Activated gamma-delta T cell (primary cell): ENCODE data around the gene MRPL36.
"Not testable (repeated sequence)": the region's sequence is repeated elsewhere in the genome, so short reads cannot be mapped to it uniquely, and the experiment has no call there.

Experiments used
- DNase-seq: peaks from one replicate; lab custom pipeline; 2025; lab: John Stamatoyannopoulos, UW

MRPL36 gene

DNA sequence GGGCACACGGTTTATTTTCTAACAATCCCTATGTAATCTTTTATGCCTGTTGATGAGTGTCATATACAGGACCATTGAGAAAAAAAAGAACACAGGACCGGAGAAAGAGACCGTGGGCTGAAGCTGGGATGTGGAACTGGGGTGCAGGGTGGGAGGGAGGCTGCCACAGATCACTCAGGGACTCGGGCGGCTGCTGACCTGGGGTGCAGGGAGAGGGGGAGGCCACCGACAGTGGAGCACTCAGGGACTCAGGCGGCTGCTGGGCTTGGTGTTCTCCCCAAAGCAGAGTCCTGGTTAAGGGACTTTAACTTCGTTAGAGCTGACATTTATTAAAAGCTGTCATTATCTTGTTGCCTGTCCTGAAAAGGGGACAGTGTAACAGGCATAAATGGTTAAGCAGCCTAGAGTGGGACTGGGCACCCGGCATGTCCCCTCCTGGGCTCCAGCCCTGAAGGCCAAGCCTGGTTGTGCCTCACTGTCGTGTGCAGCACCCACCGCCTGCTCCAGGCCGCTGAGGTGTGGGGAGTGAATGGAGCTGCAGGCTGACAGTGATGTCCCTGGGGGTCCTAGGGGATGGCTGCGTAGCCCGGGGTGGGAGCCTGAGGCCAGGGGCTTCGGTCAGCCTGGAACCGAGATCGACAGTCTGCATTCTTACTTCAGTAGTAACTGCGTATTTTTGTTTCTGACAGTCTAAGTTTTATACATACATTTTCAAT, 15.6 kb upstream of the MRPL36 start:
- no peak for DNase-seq

DNA sequence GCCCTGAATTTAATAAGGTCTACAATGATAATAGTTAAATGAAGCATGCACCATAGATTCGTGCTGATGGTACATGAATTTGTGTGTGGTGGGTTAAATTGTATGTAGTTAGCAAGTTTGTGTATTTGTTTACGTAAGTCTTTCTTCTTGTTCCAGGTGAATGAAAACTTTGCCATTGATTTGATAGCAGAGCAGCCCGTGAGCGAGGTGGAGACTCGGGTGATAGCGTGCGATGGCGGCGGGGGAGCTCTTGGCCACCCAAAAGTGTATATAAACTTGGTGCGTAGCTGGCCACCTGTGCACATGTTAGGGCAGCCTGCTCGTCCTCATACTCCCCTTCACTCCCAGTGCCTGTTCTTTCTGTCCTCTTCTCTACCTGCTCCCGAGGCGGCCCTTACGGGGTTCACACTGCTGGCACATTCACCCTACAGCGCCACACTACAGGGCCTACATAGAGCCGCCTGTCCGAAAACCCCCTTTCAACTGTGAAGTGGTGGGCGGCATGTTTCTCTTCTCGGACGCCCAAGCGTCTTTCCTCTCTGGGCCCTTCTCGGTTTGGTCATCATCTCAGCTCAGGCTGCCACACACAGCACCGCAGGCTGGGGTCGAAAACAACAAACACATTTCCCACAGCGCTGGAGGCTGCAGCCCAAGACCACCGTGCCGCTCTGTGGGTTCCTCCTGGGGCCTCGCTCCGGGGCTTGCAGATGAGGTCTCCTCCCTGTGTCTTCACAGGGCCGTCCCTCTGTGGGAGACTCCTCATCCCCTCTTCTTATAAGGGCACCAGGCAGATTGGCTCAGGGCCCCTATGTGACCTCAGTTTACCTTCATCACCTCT, 14.8 kb upstream of the MRPL36 start:
- DNase-seq, result no peak

- DNase-seq, result no peak
Measured at GRCh38 chr5:1810581-1811101, 11.0 kb upstream of the MRPL36 start.

DNA sequence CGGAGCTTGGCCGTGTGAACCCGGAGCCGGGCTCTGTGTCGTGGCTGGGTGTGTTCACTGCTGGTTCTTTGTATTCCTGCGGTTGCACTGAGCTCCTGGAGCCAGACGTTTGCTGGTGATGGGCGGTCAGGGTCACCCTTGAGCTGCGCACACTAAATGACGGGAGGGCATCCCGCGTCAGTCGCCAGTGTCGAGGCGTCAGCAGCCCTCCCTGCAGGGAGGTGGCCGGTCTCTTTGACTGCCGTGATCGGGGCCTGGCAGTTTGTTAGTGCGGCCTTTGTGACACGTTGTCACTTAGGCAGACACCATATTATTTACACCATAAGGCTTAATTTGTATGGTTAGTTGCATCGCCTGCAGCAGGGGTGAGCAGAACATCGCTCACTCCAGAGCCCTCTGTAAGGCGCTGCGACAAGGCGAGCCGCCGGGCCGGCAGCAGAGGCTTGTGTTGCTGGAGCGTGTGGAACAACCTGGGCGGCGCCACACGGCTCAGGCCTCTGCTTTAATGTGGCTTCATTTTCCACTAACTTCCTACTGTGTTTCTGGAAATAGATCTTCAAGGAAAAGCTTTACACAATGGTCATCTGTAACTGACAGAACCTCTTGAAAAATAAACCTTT, 9.9 kb upstream of the MRPL36 start:
- DNase-seq, result no peak

- DNase-seq, result no peak
Measured at GRCh38 chr5:1808439-1808838, 8.8 kb upstream of the MRPL36 start.

GRCh38 chr5:1807451-1808185, 8.0 kb upstream of the MRPL36 start:
- DNase-seq, result no peak

- no peak for DNase-seq
Measured at GRCh38 chr5:1806974-1807373, 7.3 kb upstream of the MRPL36 start.

DNA sequence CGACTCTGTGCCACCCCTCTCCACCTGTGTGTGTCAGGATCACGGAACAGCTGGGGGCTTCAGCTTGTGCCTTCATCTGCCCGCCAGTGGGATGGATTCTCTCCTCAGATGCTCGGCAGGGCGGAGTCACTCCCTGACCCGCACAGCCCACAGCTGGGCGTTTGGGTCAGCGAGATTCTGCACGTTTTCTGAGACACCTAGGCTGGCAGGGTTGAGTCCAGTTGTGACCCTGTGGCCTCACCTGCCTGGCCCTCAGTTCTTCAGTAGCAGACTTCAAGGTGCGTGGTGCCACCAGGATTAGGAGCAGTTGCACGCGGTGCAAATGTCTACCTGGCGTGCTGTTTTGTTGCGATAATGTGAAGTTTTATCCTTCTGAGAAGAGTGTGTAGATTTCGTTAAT, 6.6 kb upstream of the MRPL36 start:
- no peak for DNase-seq

DNA sequence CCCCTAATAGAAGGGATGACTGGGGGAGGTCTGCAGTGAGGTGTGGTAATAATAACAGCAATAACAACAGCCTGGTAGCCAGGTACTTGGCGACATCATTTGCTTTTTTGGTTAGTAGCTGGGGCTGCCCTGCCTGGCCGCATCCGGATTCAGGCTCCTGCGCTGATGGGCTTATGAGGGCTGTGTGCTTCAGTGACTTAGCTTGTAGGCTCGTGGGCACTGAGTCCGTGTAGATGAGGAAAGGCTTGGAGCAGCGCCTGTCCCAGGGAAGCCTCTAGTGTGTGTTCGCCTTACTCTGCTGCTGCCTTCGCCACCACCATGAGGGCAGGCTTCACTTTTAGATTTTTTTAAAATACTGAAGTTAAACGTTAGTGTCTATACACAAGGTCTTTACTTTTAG, 6.1 kb upstream of the MRPL36 start:
- no peak for DNase-seq

GRCh38 chr5:1805326-1805725, 5.7 kb upstream of the MRPL36 start:
- DNase-seq, result no peak

- no peak for DNase-seq
Measured at GRCh38 chr5:1804001-1804690, 4.5 kb upstream of the MRPL36 start.

DNA sequence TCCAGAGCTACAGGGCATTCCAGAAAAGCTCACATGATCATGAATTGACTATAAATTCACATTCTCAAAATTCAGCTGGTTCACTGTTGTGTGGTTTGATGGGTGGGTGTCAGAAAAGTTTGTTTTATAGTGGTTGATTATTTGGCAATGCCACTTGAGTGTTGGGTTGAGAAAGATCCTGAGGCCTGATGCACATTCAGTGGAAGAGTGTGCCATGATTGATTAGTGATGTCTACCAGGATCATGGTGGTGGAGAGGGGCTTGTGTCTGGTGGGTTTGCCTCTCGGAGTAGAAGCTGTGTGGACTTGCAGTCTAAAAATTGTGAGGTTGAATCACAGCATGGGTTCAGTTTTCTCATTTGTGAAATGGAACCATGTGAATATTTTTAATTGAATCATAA, 3.6 kb upstream of the MRPL36 start:
- DNase-seq, result no peak

DNA sequence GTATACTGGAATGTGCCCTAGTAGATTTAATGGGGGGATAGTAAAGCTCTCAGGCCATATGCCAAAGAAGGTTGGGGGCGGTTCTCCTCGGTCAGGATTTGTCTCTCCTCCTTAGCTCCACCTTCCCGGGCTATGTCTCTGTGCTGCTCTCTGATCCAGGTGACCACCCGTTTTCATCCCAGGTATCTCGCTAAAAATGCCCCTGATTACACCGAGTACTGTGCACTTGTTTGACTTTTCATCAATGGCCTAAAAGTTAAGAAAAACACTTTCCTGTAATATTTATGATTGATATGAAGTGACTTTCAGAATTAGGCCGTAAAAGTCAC, 2.3 kb upstream of the MRPL36 start:
- DNase-seq, result no peak

GRCh38 chr5:1801222-1801966, 1.8 kb upstream of the MRPL36 start, which contains the start of gene NDUFS6:
NDUFS6 (plus strand) TSS chr5:1801407; CDS start chr5:1801418, 11 bp downstream.
- DNase-seq, result peak; percentile 69

GRCh38 chr5:1800472-1801221, 1.0 kb upstream of the MRPL36 start:
- no peak for DNase-seq

DNA sequence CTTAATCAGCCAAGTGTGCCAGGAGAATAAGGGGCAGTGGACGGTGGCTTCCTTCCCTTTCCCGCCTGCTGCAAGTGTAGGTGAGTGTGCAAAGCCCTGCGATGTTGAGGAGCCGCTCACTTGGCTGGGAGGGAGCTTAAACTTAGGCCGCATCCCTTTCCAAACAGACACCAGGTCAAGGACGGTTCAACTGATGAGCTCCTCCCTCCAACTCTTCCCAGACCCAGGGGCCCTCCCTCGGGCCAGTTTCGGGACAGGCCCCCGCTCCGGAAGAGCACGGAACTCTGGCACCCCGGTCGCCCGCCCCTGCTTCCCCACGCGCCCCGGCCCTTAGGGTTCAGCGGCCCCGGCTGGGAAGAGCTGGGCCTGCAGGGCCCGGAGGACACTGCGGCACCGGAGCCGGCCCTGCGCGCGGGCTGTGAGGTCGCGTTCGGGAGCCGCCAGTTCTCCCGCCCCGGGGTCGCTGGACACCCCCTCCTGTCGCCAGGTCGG, 481 bp downstream of the MRPL36 start:
- DNase-seq, result no peak

- DNase-seq, result not testable (repeated sequence)
Measured at GRCh38 chr5:1798589-1798988, 1.0 kb downstream of the MRPL36 start.

DNA sequence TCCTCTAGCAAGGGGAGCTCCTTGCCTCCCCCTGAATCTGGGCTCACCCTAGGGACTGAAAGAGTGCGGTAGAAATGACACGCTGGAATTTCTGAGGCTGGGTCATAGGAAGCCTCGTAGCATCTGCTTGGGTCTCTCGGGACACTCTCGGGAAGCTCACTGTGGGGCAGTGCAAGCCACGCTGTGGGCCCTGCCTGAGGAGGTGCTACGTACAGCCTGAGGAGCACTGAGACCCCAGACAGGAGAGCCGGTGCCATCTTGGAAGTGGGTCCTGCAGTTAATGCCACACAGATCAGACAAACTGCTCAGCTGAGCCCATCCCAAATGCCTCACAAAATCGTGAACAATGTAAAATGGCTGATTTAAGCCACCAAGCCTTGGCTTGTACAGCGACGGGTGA, 1.8 kb downstream of the MRPL36 start:
- no peak for DNase-seq

- DNase-seq, result no peak
Measured at GRCh38 chr5:1797103-1797800, 2.4 kb downstream of the MRPL36 start.
